SK-N-SH treated with all-trans-retinoic acid at 6 μM for 48 hours (cell line): ENCODE results near the gene DDI2.

Source experiments
- ESRRG ChIP-seq: fragments of 250-450 bp; sonication (Bioruptor Pico); IDR thresholded peaks from 2 replicates; pipeline ENCODE4 v1.6.1; 2021; ENCODE audit warnings: mild to moderate bottlenecking
- ISL1 ChIP-seq: fragments of 250-450 bp; sonication (Bioruptor Pico); IDR thresholded peaks from 2 replicates; pipeline ENCODE4 v2.1.2; 2022; ENCODE audit warnings: mild to moderate bottlenecking, moderate library complexity
- SNAI2 ChIP-seq: fragments of 250-450 bp; sonication (Bioruptor Pico); IDR thresholded peaks from 2 replicates; pipeline ENCODE4 v1.5.0; 2020; ENCODE audit warnings: mild to moderate bottlenecking, moderate library complexity
- TOX ChIP-seq: fragments of 250-450 bp; sonication (Bioruptor Pico); IDR thresholded peaks from 2 replicates; pipeline ENCODE4 v1.8.0; 2021; ENCODE audit warnings: mild to moderate bottlenecking, moderate library complexity, borderline replicate concordance
- ZC3H10 ChIP-seq: fragments of 250-450 bp; sonication (Bioruptor Pico); IDR thresholded peaks from 2 replicates; pipeline ENCODE4 v1.5.1; 2021; ENCODE audit warnings: mild to moderate bottlenecking, moderate library complexity
- ZFP3 ChIP-seq: fragments of 250-450 bp; sonication (Bioruptor Pico); IDR thresholded peaks from 2 replicates; pipeline ENCODE4 v1.5.0; 2020; ENCODE audit warnings: mild to moderate bottlenecking, moderate library complexity
- ZFP30 ChIP-seq: fragments of 450-650 bp; formaldehyde crosslinking; IDR thresholded peaks from 2 replicates; pipeline ENCODE4 v1.5.0; 2022; ENCODE audit warnings: mild to moderate bottlenecking, moderate library complexity
- ZNF565 ChIP-seq: fragments of 450-650 bp; formaldehyde crosslinking; conservative IDR thresholded peaks from 2 replicates; pipeline ENCODE4 v1.5.0; 2020; ENCODE audit warnings: low read depth, mild to moderate bottlenecking, moderate library complexity
- ZNF8 ChIP-seq: fragments of 450-650 bp; formaldehyde crosslinking; IDR thresholded peaks from 2 replicates; pipeline ENCODE4 v1.5.0; 2020; ENCODE audit warnings: mild to moderate bottlenecking, moderate library complexity
- TF ChIP-seq, protein P1 (sequence below): fragments of 250-450 bp; sonication (Bioruptor Pico); IDR thresholded peaks from 2 replicates; pipeline ENCODE4 v1.8.0; 2020; ENCODE audit warnings: mild to moderate bottlenecking, moderate library complexity, borderline replicate concordance
- TF ChIP-seq, protein P2 (sequence below): fragments of 250-450 bp; sonication (Bioruptor Pico); IDR thresholded peaks from 2 replicates; pipeline ENCODE4 v1.5.1; 2020; ENCODE audit warnings: low read depth, mild to moderate bottlenecking, moderate library complexity

DNA sequence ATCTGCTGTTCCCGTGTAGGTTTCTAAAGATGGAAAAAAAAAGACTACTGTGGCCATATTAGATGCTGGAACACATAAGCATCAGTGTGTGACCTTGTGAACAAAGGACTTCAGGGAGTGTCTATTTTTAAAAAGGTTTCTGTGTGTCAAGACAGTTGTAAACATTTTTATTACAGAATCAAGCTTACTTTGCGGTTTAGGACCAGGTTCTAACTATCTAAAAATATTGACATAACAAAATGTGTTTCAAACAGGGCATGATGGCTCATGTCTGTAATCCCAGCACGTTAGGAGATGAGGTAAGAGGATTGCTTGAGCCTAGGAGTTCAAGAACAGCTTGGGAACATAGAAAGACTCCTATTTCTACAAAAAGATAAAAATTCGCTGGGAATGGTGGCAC, 7.1 kb upstream of the DDI2 start:
- TF ChIP-seq ZNF565 (CRISPR knock-in tag) (no peak), ZFP30 (CRISPR knock-in tag) (no peak), ISL1 (CRISPR knock-in tag) (no peak), ZC3H10 (CRISPR knock-in tag) (no peak), ESRRG (CRISPR knock-in tag) (no peak), TOX (CRISPR knock-in tag) (no peak), ZFP3 (no peak), ZNF8 (CRISPR knock-in tag) (no peak), SNAI2 (CRISPR knock-in tag) (no peak)
- TF ChIP-seq, protein P1, sequence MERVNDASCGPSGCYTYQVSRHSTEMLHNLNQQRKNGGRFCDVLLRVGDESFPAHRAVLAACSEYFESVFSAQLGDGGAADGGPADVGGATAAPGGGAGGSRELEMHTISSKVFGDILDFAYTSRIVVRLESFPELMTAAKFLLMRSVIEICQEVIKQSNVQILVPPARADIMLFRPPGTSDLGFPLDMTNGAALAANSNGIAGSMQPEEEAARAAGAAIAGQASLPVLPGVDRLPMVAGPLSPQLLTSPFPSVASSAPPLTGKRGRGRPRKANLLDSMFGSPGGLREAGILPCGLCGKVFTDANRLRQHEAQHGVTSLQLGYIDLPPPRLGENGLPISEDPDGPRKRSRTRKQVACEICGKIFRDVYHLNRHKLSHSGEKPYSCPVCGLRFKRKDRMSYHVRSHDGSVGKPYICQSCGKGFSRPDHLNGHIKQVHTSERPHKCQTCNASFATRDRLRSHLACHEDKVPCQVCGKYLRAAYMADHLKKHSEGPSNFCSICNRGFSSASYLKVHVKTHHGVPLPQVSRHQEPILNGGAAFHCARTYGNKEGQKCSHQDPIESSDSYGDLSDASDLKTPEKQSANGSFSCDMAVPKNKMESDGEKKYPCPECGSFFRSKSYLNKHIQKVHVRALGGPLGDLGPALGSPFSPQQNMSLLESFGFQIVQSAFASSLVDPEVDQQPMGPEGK, result no peak
- TF ChIP-seq, protein P2, sequence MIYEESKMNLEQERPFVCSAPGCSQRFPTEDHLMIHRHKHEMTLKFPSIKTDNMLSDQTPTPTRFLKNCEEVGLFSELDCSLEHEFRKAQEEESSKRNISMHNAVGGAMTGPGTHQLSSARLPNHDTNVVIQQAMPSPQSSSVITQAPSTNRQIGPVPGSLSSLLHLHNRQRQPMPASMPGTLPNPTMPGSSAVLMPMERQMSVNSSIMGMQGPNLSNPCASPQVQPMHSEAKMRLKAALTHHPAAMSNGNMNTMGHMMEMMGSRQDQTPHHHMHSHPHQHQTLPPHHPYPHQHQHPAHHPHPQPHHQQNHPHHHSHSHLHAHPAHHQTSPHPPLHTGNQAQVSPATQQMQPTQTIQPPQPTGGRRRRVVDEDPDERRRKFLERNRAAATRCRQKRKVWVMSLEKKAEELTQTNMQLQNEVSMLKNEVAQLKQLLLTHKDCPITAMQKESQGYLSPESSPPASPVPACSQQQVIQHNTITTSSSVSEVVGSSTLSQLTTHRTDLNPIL (CRISPR knock-in tag), result no peak
